ENCODE measurements around the gene SRP14.

GRCh38 chr15:40002295-40002694, 36.7 kb downstream of the SRP14 start:
- TF ChIP-seq CTCF (IDR thresholded peaks at IDR 0.05) (no peak), POLR2AphosphoS5 (IDR thresholded peaks at IDR 0.05; ENCODE audit: low read depth, low read length) (no peak), REST (IDR thresholded peaks at IDR 0.05; ENCODE audit: insufficient read depth in 1 of 2, low read depth in 2 of 2, low read length in 1 of 2) (no peak)

Data from Panc1 (cell line).